Keratinocyte (primary cell): Measurements from ENCODE around the gene CCR9. TPM values are rescaled to one million over a fixed set of nuclear protein-coding genes. Genes with fewer than 3 reads are reported as not detected.

Experiments used
- DNase-seq: peaks from one replicate; pipeline ENCODE4 v3.0.0-alpha.2; 2011; ENCODE audit warnings: low read depth, missing footprints, low spot score
- FAIRE-seq: peaks from 2 replicates; lab custom pipeline; 2011; peaks lifted over from hg19 to GRCh38; lab: Jason Lieb, UNC
- H2AFZ ChIP-seq: 2 replicates; pipeline ENCODE4 v1.6.0; 2012; ENCODE audit warnings: low read length, control low read depth, inconsistent platforms; ENCODE audit not compliant: control insufficient read depth
- H3K27ac ChIP-seq: 2 replicates; pipeline ENCODE4 v1.5.1; 2011; ENCODE audit warnings: low read length; ENCODE audit not compliant: control insufficient read depth, insufficient read depth
- H3K27me3 ChIP-seq: 3 replicates; pipeline ENCODE4 v1.6.0; 2011; ENCODE audit warnings: low read length; ENCODE audit not compliant: control insufficient read depth, insufficient read depth; ENCODE audit errors: extremely low read depth
- H3K36me3 ChIP-seq, 2 experiments: 2 replicates in 1 of 2; 3 replicates in 1 of 2; pipeline ENCODE4 v1.5.1; 2011; ENCODE audit warnings: low read length in 2 of 2, mild to moderate bottlenecking in 1 of 2; ENCODE audit not compliant: control insufficient read depth in 2 of 2, insufficient read depth in 2 of 2; ENCODE audit errors: extremely low read depth in 1 of 2
- H3K4me1 ChIP-seq: 3 replicates; pipeline ENCODE4 v1.5.1; 2011; ENCODE audit warnings: low read length; ENCODE audit not compliant: control insufficient read depth, insufficient read depth; ENCODE audit errors: extremely low read depth
- H3K4me2 ChIP-seq: 3 replicates; pipeline ENCODE4 v1.6.0; 2011; ENCODE audit warnings: low read depth, low read length; ENCODE audit not compliant: control insufficient read depth, insufficient read depth; ENCODE audit errors: extremely low read depth
- H3K4me3 ChIP-seq, 3 experiments: fragments of 200-600 bp in 1 of 3; sonication (generic) in 1 of 3; 2 replicates in 2 of 3; 3 replicates in 1 of 3; pipeline ENCODE4 v1.5.1; 2011 to 2016; ENCODE audit warnings: low read length in 3 of 3, mild to moderate bottlenecking in 3 of 3, control low read depth in 2 of 3, inconsistent platforms in 1 of 3, low read depth in 1 of 3, mixed read lengths in 1 of 3, mixed run types in 1 of 3, moderate library complexity in 1 of 3; ENCODE audit not compliant: control insufficient read depth in 2 of 3, insufficient read depth in 2 of 3; ENCODE audit errors: extremely low read depth in 1 of 3
- H3K79me2 ChIP-seq: 2 replicates; pipeline ENCODE4 v1.6.0; 2012; ENCODE audit warnings: low read length; ENCODE audit not compliant: control insufficient read depth, insufficient read depth
- H3K9ac ChIP-seq: 3 replicates; pipeline ENCODE4 v1.6.0; 2011; ENCODE audit warnings: low read length; ENCODE audit not compliant: control insufficient read depth, insufficient read depth; ENCODE audit errors: extremely low read depth
- H3K9me1 ChIP-seq: 3 replicates; pipeline ENCODE4 v1.6.0; 2011; ENCODE audit warnings: low read length; ENCODE audit not compliant: control insufficient read depth, insufficient read depth; ENCODE audit errors: extremely low read depth
- H3K9me3 ChIP-seq: 2 replicates; pipeline ENCODE4 v1.5.1; 2012; ENCODE audit warnings: low read depth, low read length; ENCODE audit not compliant: control insufficient read depth
- H4K20me1 ChIP-seq: 3 replicates; pipeline ENCODE4 v1.6.0; 2011; ENCODE audit warnings: low read length; ENCODE audit not compliant: control insufficient read depth, insufficient read depth; ENCODE audit errors: extremely low read depth
- CTCF ChIP-seq, 3 experiments: IDR thresholded peaks in 1 of 3; conservative IDR thresholded peaks in 1 of 3; optimal IDR thresholded peaks in 1 of 3; 2 replicates in 2 of 3; 3 replicates in 1 of 3; pipeline versions ENCODE3 to v1.5.1; 2011; ENCODE audit warnings: low read length in 3 of 3, mild to moderate bottlenecking in 3 of 3, moderate library complexity in 2 of 3, control low read depth in 1 of 3, inconsistent platforms in 1 of 3; ENCODE audit not compliant: insufficient read depth in 2 of 3; ENCODE audit errors: extremely low read depth in 1 of 3
- EZH2 ChIP-seq: IDR thresholded peaks from one replicate; pipeline ENCODE4 v1.6.1; 2012; ENCODE audit warnings: inconsistent platforms, mild to moderate bottlenecking, low read length, moderate library complexity
- dilution Hi-C: fragments of 300-500 bp; cut with MboI; formaldehyde crosslinking; loops from one replicate; pipeline ENCODE4 v1.7.0; 2020; ENCODE audit warnings: low sequenced_read_pairs; ENCODE audit not compliant: extremely low pct_ligation_motif_present
- polyA plus RNA-seq, 5 experiments: library from polyadenylated mRNA; depleted of rRNA in 3 of 5; stranded (reverse) in 3 of 5; stranded (forward) in 1 of 5; unstranded in 1 of 5; fragments of >200 nt; gene quantifications; 1 replicate in 1 of 5; 2 replicates in 3 of 5; 3 replicates in 1 of 5; pipeline versions ENCODE4 v1.2.1 to v1.2.3, GENCODE V29; 2011 to 2012; ENCODE audit warnings: missing spikeins in 2 of 5, low read depth in 1 of 5, low replicate concordance in 1 of 5

Gene CCR9
- polyA plus RNA-seq, 1 donor (not counting 4 experiments of a cell fraction or from before 2014, with no cell fraction given) = not detected

- TF ChIP-seq CTCF (optimal IDR thresholded peaks at IDR 0.05 in 1 of 3, IDR thresholded peaks at IDR 0.05 in 1 of 3, conservative IDR thresholded peaks at IDR 0.05 in 1 of 3; ENCODE audit: extremely low read depth in 1 of 3, insufficient read depth in 2 of 3, low read length in 3 of 3) = no peak
- no peak for TF ChIP-seq EZH2
- Histone ChIP-seq H3K4me2 (no peak within 1 kb of the TSS), H4K20me1 (no peaks in the 10 kb centered on the region), H3K27ac (no peak within 1 kb of the TSS), H3K27me3 (no peaks in the 10 kb centered on the region), H3K4me3 (no peak within 1 kb of the TSS), H3K9ac (no peak within 1 kb of the TSS), H3K36me3 (peaks cover 0 to 6% of the 10 kb centered on the region in 2 experiments), H3K79me2 (no peaks in the 10 kb centered on the region), H3K9me1 (no peaks in the 10 kb centered on the region), H3K9me3 (peaks cover 4% of the 10 kb centered on the region), H3K4me1 (no peaks in the 10 kb centered on the region), H2AFZ (no peak within 1 kb of the TSS)
- FAIRE-seq (no peak), DNase-seq (no peak)
- dilution Hi-C loops = no loop called here
These were observed 57.0 kb downstream of the CCR9 start, which contains the start of gene CXCR6 for GRCh38 chr3:45943207-45943846. TSS of gene CXCR6 (plus strand) at chr3:45943464. CDS start at chr3:45946482, 3,018 bp downstream.

- H3K79me2 ChIP-seq = no peaks in the 10 kb centered on the region
- H2AFZ ChIP-seq = no peak overlapping the region
- H3K4me2 ChIP-seq = no peak overlapping the region
- H3K27ac ChIP-seq = no peak overlapping the region
- no peak overlapping the region for H3K9ac ChIP-seq
- dilution Hi-C loops = no loop called here
- TF ChIP-seq CTCF (optimal IDR thresholded peaks at IDR 0.05 in 1 of 3, IDR thresholded peaks at IDR 0.05 in 1 of 3, conservative IDR thresholded peaks at IDR 0.05 in 1 of 3; ENCODE audit: extremely low read depth in 1 of 3, insufficient read depth in 2 of 3, low read length in 3 of 3) (no peak), EZH2 (no peak)
- peaks cover 4% of the 10 kb centered on the region for H3K9me3 ChIP-seq
- no peak overlapping the region for H3K4me3 ChIP-seq
- H3K9me1 ChIP-seq = no peaks in the 10 kb centered on the region
- H4K20me1 ChIP-seq = no peaks in the 10 kb centered on the region
- no peaks in the 10 kb centered on the region for H3K4me1 ChIP-seq
- no peaks in the 10 kb centered on the region for H3K27me3 ChIP-seq
- peaks cover 0 to 16% of the 10 kb centered on the region in 2 experiments for H3K36me3 ChIP-seq
- FAIRE-seq (no peak), DNase-seq (no peak)
These were observed 58.7 kb downstream of the CCR9 start for GRCh38 chr3:45944830-45945620.
